ENCODE data around the gene SNX15.
A peak's percentile ranks its signal among the peaks of the same experiment; 100 is the strongest.

The SNX15 gene

DNA sequence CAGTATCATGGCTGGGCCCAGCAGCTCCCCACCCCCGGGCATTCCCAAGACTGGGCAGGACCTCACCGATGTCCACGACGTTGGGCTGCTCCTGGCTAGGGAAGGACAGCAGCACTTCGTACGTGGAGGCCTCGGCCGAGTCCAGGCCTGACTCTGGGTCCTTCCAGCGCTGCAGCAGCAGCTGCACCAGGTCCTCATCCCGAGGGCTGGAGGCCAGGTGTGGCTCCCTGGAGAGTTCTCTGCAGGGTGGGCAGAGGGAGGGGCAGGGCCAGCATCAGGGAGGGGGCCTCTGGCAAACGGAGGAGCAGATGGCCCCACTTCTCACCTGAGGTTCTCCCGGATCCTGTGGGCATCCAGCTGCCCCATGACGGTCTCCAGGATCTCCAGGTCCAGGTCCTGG lies 30.8 kb downstream of the SNX15 start:
- no peak for DNase-seq

DNA sequence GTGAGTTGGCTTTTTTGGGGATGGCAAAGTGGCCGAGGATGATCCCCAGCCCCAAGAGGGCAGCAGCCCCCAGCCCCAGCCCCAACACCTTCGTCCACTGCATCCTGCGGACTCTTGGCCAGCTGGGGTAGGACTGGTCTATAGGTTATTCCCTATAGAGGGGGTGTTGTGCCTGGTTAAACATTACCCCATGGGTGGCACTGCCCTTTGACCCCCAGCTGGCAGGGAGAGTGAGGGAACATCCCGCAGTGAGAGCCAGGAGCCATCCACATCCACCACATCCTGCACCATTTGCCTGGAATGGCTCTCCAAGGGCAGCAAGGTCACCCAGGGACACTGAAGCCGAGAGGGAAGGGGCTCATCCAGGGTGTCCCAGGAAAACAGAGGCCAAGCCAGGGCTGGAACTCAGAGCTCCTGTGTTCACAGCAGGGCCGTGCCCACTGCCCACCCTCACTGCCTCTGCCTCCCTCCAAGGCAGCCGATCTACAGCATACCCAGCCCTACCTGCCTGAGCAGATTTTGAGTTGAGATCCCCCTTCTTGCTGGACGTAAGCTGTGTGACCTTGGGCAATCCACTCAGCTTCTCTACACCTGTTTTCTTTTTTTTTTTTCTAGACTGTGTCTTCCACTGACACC lies 31.3 kb downstream of the SNX15 start, which contains the start of gene NAALADL1:
TSS of gene NAALADL1 (minus strand) at position 135 of the 636 bp plus-strand sequence. CDS start at position 103, 32 bp downstream.
- DNase-seq = no peak

GRCh38 chr11:65059523-65059922 lies 32.3 kb downstream of the SNX15 start:
- no peak for DNase-seq

DNA sequence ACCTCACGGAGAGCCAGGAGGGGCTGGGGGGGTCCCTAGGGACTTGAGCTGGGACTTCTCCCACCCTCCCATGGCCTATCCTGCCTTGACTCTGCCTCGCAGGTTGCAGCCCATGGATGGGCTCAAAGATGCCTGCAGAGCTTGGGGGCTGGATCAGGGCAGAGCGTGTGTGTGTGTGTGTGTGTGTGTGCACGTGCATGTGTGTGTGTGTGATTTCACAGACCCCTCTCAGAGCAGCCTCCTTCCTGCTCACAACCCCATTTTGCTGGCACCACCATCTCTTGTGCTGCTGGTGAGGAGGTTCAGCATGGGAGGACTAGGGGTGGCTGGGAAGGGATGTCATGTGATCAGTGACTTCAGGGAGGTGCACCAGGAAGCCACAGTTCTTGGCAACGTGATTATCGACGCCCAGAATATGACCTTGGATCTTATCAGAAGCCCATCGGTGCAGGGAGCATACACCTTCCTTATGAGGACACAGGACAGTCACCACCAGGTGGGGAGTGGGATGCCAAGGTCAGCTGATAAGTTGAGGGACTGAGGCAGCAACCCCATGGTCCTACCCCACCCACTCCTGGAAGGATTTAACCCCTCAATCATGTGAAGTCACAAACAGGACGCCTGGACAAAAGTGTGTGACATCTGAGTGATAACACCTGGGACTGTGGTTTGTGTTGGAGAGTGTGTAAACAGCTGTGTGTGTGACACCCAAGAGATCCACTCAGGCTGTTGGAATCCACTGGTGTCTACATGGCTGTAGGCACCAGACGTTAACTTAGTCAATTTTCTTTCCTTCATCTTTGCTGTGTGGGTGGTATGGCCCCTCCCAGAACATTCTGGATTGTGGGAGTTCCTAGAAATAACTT lies 33.0 kb downstream of the SNX15 start:
- DNase-seq = no peak

- DNase-seq = no peak
Observed at GRCh38 chr11:65060913-65061408, 33.7 kb downstream of the SNX15 start.

GRCh38 chr11:65063532-65063931 lies 36.3 kb downstream of the SNX15 start:
- no peak for DNase-seq

- DNase-seq = no peak
Observed at GRCh38 chr11:65064847-65065240, 37.6 kb downstream of the SNX15 start.

DNA sequence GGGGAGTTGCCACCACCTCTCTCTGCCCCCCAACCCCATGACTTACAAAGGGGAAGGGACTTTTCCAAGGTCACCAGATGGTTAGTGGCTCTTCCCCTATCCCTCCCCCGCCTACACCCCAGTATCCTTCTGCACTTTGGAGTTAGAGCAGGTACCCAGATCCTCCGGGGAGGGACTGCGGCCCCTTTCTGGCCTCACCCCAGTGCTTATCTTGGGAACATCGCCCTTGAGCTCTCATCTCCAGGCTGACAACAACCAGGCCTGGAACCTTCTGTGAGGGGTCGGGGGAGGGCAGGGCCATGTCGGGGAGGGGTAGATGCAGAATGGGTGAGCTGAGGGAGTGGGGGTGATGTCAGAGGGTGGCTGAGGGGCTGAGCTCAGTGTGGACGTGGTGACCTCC lies 38.6 kb downstream of the SNX15 start:
- DNase-seq = no peak

- DNase-seq = no peak
Observed at GRCh38 chr11:65066315-65066714, 39.1 kb downstream of the SNX15 start.

- DNase-seq = no peak
Observed at GRCh38 chr11:65066805-65067291, 39.6 kb downstream of the SNX15 start.

GRCh38 chr11:65067446-65067845 lies 40.2 kb downstream of the SNX15 start:
- no peak for DNase-seq

- DNase-seq = no peak
Observed at GRCh38 chr11:65069217-65069616, 42.0 kb downstream of the SNX15 start.

GRCh38 chr11:65071907-65072630 lies 44.8 kb downstream of the SNX15 start:
- DNase-seq = no peak

GRCh38 chr11:65072631-65072966 lies 45.4 kb downstream of the SNX15 start:
- DNase-seq = no peak

DNA sequence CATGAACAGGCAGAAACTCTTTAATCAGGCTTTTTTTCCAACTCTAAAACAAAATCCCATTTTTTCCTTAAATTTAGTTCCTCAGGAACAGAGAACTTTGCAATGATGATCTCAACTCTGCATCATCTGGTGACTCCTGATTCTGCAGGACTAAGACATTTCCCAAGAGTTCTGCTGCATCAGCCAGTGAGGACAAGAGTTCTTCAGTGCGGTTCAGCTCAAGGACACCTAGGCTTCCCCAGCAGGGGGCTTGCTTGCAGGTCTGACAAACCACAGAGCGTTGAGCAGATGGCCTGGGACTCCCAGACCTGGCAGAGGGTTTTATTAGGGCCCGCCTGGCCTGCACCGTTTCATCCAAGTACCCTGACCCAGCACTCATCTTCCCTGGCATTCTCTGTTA lies 50.2 kb downstream of the SNX15 start:
- no peak for DNase-seq

DNA sequence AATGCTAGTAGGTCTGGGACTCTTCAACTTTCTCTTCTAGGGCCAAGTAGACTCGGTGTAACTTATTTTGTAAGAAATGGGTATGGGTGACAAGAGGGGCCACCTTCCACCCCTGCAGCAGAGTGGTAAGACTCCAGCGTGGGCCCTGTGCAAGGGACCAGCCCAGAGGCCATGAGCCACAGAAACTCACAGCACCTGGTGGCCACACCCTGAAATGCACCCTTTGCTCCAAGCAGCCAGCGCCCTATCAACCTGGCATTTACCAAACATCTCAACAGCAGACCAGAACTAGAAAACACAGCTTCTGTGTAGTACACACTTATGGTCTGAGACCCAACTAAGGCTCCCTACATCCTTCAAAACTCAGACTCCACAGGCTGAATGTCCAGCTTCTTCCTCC lies 50.9 kb downstream of the SNX15 start:
- peak; percentile 1 for DNase-seq

DNA sequence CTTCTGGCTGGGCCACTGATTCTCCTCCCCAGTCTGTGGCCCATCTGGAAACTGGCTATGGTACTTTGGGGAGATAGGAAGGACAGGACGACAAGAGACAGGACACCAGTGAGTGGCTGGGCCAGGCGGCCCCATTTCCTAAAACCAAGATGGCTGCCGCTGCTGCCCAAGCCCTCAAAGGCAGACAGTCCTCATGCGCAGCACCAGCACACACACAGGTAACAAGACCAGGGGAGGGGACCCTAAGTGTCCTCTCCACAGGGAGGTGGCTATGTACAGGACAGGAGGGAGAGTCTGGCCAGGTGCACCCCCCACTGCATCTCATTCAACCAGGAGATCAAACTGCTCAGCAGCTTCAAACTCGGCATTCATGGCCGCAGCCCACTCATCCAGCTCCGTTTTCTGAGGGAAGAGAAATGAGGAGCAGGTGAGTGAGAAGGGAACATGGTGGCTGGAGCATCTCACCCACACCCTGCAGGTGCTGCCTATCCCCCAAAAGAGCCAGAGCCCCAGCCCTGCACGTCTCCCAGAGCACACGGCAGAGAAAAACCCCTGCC lies 51.6 kb downstream of the SNX15 start:
- DNase-seq = no peak

DNA sequence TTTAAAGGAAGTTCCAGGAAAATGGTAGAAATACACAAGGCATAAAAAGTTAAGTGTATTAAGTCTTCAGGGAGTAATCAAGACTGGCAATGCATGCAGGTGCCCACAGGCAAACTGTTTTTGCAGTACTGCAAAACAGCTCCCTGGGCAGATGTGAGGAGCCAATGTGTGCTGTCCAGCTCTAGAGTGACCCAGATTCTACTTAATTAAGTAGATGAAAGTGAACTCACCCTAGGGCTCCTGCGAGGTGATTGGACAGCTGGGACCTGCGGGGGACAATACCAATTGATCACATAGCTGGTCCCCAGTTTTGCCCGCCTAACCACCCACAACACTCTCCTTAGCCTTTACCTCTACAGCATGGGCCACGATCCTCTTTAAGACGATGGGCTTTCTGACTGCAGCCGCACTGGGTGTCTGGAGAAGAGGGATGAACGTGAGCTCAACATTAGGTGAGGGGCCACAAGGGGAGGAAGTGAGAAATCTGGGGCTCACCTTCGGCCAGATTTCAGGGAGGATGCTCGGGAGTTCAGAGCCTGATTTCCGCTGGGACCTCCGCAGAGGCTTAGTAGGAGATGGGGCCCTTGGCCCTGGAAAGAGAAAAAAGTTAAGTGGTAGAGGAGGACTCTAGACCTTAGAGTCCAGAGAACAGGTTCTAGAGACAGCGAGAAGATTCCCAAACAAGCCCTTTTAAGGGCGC lies 56.0 kb downstream of the SNX15 start:
- DNase-seq = no peak

- DNase-seq = peak; percentile 90
Observed at GRCh38 chr11:65083834-65084597, 56.8 kb downstream of the SNX15 start, which contains the start of the genes CDCA5 and ZFPL1. TSS of gene CDCA5 (minus strand) at chr11:65084040. CDS start at chr11:65083978, 62 bp downstream. TSS of gene ZFPL1 (plus strand) at chr11:65084222. CDS start at chr11:65084699, 477 bp downstream.

DNA sequence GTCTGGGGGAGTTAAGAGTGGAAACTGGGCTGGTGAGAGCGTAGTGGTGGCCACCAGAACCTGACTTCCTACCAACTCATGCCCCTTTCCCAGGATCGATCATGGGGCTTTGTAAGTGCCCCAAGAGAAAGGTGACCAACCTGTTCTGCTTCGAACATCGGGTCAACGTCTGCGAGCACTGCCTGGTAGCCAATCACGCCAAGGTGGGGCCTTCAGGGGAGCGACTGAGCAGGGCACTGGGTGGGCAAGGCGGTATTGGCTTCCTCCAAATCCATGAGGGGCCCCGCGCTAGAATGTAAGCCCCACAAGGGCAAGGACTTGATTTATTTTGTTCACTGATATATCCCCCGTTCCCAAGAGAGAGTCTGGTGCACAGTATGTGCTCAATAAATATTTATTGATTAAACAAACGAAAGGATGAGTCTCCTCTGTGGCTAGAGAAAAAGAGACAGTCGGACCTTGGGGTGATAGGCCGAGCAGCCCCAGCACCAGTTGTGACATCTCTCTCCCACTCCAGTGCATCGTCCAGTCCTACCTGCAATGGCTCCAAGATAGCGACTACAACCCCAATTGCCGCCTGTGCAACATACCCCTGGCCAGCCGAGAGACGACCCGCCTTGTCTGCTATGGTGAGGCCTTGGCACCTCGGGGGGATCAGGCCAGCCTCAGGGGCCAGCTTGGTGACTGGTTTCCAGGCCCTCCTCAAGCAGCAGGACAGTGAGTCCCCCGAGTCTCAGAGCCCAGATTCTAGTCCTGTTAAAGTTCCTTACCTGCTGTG lies 57.5 kb downstream of the SNX15 start:
- DNase-seq = no peak

DNA sequence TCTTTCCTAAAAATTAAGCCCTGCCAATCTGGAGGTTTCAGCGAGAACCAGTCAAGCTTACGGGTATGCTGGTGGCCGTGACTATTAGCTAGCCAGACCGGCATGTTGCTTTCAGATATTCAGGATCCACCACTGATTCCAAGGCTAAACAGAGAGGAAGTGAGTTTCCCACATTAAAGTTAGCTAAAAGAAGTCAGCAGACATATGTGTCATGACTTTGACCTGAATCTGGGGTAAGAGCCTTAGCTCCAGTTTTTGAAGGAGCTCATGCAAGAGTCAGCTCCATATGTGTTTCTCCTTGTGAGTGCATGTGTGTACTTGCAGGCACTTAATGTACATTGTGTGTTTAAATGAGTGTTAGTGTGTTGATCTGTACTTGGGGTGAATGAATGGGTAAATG lies 58.2 kb downstream of the SNX15 start:
- no peak for DNase-seq

Measured in NCI-H2029 treated with DMSO at 0.1 percent for 48 hours (cell line).